HepG2 (cell line): Measurements from ENCODE around the gene BCAN. TPM values are rescaled to one million over a fixed set of nuclear protein-coding genes. Genes with fewer than 3 reads are reported as not detected.

ENCODE experiments used
- FIP1L1 ChIP-seq: fragments of 200-400 bp; formaldehyde crosslinking; IDR thresholded peaks from 2 replicates; pipeline ENCODE4 v1.6.1; 2018; ENCODE audit warnings: low read depth, mild to moderate bottlenecking, low read length, moderate library complexity, borderline replicate concordance; ENCODE audit not compliant: insufficient read depth
- FOXJ3 ChIP-seq: sonication (generic); formaldehyde crosslinking; IDR thresholded peaks from 2 replicates; pipeline ENCODE4 v1.4.0; 2020; ENCODE audit warnings: missing genetic modification reagents, mild to moderate bottlenecking, borderline replicate concordance
- GABPA ChIP-seq, 2 experiments: IDR thresholded peaks; 2 replicates each; pipeline ENCODE4 v1.6.1; 2011 to 2016; ENCODE audit warnings: low read depth in 2 of 2, low read length in 1 of 2, missing biosample characterization in 1 of 2, missing genetic modification characterization in 1 of 2
- GTF3A ChIP-seq: sonication (generic); formaldehyde crosslinking; conservative IDR thresholded peaks from 2 replicates; pipeline ENCODE4 v1.4.0; 2020; ENCODE audit warnings: mild to moderate bottlenecking, missing genetic modification reagents
- NR1H2 ChIP-seq: sonication (generic); formaldehyde crosslinking; IDR thresholded peaks from 2 replicates; pipeline ENCODE4 v1.8.1; 2022; ENCODE audit warnings: low read depth, missing genetic modification reagents, borderline replicate concordance
- PCBP1 ChIP-seq: fragments of 200-400 bp; formaldehyde crosslinking; IDR thresholded peaks from 2 replicates; pipeline ENCODE4 v1.6.1; 2017; ENCODE audit warnings: mild to moderate bottlenecking, low read depth, low read length, borderline replicate concordance
- RFXANK ChIP-seq: IDR thresholded peaks from 2 replicates; pipeline ENCODE4 v1.6.1; 2016
- SSRP1 ChIP-seq: IDR thresholded peaks from 2 replicates; pipeline ENCODE4 v1.6.1; 2016; ENCODE audit warnings: control low read depth
- ZFP36 ChIP-seq: fragments of 150-350 bp; IDR thresholded peaks from 2 replicates; pipeline ENCODE4 v1.6.1; 2018; ENCODE audit warnings: borderline replicate concordance, low read length, low read depth; ENCODE audit not compliant: partially characterized antibody
- ZNF451 ChIP-seq: sonication (generic); formaldehyde crosslinking; IDR thresholded peaks from 2 replicates; pipeline ENCODE4 v1.5.0; 2020; ENCODE audit warnings: mild to moderate bottlenecking, missing genetic modification reagents
- ZNF850 ChIP-seq: sonication (generic); formaldehyde crosslinking; conservative IDR thresholded peaks from 2 replicates; pipeline ENCODE4 v1.9.0; 2021; ENCODE audit warnings: mild to moderate bottlenecking, missing genetic modification reagents
- polyA plus RNA-seq, 8 experiments: library from polyadenylated mRNA; depleted of rRNA in 3 of 8; stranded (reverse) in 7 of 8; unstranded in 1 of 8; fragments of >200 nt; fragmentation: Illumina TruSeq in 4 of 8; extraction: Trizol in 4 of 8; gene quantifications; 2 replicates each; pipeline versions ENCODE4 v1.2.1 to v1.2.3, GENCODE V29; 2011 to 2016; ENCODE audit warnings: low read depth in 4 of 8, missing spikeins in 1 of 8, mixed read lengths in 1 of 8; ENCODE audit not compliant: insufficient read depth in 1 of 8
- total RNA-seq, 5 experiments: library from RNA; depleted of rRNA; stranded (reverse); fragments of >200 nt; fragmentation: Illumina TruSeq; extraction: Trizol; gene quantifications; 2 replicates each; pipeline ENCODE4 v1.2.3, GENCODE V29; 2016; ENCODE audit warnings: low read depth in 1 of 5
- TF ChIP-seq, protein P1 (sequence below): sonication (generic); formaldehyde crosslinking; IDR thresholded peaks from 2 replicates; pipeline ENCODE4 v1.5.0; 2020; ENCODE audit warnings: missing genetic modification reagents
- TF ChIP-seq, protein P2 (sequence below), 2 experiments: sonication (generic) in 1 of 2; formaldehyde crosslinking in 1 of 2; IDR thresholded peaks; 2 replicates each; pipeline versions ENCODE4 v1.6.1 to v1.9.0; 2014 to 2022; ENCODE audit warnings: antibody characterized with exemption in 1 of 2, borderline replicate concordance in 1 of 2, inconsistent platforms in 1 of 2, low read depth in 1 of 2, missing genetic modification reagents in 1 of 2
- TF ChIP-seq, protein P3 (sequence below): sonication (generic); formaldehyde crosslinking; IDR thresholded peaks from 2 replicates; pipeline ENCODE4 v1.4.0; 2020; ENCODE audit warnings: mild to moderate bottlenecking, missing genetic modification reagents, borderline replicate concordance

BCAN gene
- total and polyA plus RNA-seq, 2 of the 13 experiments (the other 11 are each of a cell fraction or from before 2014, with no cell fraction given), result not detected

- TF ChIP-seq, protein P1, sequence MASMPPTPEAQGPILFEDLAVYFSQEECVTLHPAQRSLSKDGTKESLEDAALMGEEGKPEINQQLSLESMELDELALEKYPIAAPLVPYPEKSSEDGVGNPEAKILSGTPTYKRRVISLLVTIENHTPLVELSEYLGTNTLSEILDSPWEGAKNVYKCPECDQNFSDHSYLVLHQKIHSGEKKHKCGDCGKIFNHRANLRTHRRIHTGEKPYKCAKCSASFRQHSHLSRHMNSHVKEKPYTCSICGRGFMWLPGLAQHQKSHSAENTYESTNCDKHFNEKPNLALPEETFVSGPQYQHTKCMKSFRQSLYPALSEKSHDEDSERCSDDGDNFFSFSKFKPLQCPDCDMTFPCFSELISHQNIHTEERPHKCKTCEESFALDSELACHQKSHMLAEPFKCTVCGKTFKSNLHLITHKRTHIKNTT (CRISPR knock-in tag), result no peak
- TF ChIP-seq, protein P2, sequence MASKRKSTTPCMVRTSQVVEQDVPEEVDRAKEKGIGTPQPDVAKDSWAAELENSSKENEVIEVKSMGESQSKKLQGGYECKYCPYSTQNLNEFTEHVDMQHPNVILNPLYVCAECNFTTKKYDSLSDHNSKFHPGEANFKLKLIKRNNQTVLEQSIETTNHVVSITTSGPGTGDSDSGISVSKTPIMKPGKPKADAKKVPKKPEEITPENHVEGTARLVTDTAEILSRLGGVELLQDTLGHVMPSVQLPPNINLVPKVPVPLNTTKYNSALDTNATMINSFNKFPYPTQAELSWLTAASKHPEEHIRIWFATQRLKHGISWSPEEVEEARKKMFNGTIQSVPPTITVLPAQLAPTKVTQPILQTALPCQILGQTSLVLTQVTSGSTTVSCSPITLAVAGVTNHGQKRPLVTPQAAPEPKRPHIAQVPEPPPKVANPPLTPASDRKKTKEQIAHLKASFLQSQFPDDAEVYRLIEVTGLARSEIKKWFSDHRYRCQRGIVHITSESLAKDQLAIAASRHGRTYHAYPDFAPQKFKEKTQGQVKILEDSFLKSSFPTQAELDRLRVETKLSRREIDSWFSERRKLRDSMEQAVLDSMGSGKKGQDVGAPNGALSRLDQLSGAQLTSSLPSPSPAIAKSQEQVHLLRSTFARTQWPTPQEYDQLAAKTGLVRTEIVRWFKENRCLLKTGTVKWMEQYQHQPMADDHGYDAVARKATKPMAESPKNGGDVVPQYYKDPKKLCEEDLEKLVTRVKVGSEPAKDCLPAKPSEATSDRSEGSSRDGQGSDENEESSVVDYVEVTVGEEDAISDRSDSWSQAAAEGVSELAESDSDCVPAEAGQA (IDR thresholded peaks at IDR 0.05; ENCODE audit: low read depth), result no peak
- TF ChIP-seq, protein P2 (CRISPR knock-in tag; IDR thresholded peaks at IDR 0.05; ENCODE audit: borderline replicate concordance), result no peak
- TF ChIP-seq FIP1L1, result no peak
- TF ChIP-seq FOXJ3 (CRISPR knock-in tag), result no peak
- no peak for TF ChIP-seq SSRP1 (CRISPR knock-in tag)
- TF ChIP-seq ZFP36, result no peak
- TF ChIP-seq, protein P3, sequence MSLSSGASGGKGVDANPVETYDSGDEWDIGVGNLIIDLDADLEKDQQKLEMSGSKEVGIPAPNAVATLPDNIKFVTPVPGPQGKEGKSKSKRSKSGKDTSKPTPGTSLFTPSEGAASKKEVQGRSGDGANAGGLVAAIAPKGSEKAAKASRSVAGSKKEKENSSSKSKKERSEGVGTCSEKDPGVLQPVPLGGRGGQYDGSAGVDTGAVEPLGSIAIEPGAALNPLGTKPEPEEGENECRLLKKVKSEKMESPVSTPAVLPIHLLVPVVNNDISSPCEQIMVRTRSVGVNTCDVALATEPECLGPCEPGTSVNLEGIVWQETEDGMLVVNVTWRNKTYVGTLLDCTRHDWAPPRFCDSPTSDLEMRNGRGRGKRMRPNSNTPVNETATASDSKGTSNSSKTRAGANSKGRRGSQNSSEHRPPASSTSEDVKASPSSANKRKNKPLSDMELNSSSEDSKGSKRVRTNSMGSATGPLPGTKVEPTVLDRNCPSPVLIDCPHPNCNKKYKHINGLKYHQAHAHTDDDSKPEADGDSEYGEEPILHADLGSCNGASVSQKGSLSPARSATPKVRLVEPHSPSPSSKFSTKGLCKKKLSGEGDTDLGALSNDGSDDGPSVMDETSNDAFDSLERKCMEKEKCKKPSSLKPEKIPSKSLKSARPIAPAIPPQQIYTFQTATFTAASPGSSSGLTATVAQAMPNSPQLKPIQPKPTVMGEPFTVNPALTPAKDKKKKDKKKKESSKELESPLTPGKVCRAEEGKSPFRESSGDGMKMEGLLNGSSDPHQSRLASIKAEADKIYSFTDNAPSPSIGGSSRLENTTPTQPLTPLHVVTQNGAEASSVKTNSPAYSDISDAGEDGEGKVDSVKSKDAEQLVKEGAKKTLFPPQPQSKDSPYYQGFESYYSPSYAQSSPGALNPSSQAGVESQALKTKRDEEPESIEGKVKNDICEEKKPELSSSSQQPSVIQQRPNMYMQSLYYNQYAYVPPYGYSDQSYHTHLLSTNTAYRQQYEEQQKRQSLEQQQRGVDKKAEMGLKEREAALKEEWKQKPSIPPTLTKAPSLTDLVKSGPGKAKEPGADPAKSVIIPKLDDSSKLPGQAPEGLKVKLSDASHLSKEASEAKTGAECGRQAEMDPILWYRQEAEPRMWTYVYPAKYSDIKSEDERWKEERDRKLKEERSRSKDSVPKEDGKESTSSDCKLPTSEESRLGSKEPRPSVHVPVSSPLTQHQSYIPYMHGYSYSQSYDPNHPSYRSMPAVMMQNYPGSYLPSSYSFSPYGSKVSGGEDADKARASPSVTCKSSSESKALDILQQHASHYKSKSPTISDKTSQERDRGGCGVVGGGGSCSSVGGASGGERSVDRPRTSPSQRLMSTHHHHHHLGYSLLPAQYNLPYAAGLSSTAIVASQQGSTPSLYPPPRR (CRISPR knock-in tag), result no peak
- no peak for TF ChIP-seq GTF3A (CRISPR knock-in tag)
- no peak for TF ChIP-seq PCBP1
- TF ChIP-seq NR1H2 (CRISPR knock-in tag), result no peak
- TF ChIP-seq RFXANK (CRISPR knock-in tag), result no peak
- TF ChIP-seq ZNF451 (CRISPR knock-in tag), result no peak
- no peak for TF ChIP-seq ZNF850 (CRISPR knock-in tag)
- no peak for TF ChIP-seq GABPA (IDR thresholded peaks at IDR 0.05; ENCODE audit: low read depth, low read length)
- TF ChIP-seq GABPA (CRISPR knock-in tag; IDR thresholded peaks at IDR 0.05; ENCODE audit: low read depth), result peak; percentile 38
Observed at GRCh38 chr1:156689035-156689952, 47.4 kb downstream of the BCAN start (continued).
